H1 (cell line): ENCODE measurements around the gene ESYT1. TPM values are rescaled to one million over a fixed set of nuclear protein-coding genes. Genes with fewer than 3 reads are reported as not detected.

Experiments
- BCL11A ChIP-seq, 2 experiments: IDR thresholded peaks; one replicate each; pipeline ENCODE4 v1.6.1; 2011; ENCODE audit warnings: low read depth in 2 of 2, low read length in 2 of 2, mild to moderate bottlenecking in 2 of 2
- CHD1 ChIP-seq: IDR thresholded peaks from 2 replicates; pipeline ENCODE4 v1.6.1; 2012; ENCODE audit warnings: low read depth, low read length, improper control_type of control experiment
- MAFK ChIP-seq: IDR thresholded peaks from 2 replicates; pipeline ENCODE4 v1.6.1; 2012; ENCODE audit warnings: low read depth, mild to moderate bottlenecking, improper control_type of control experiment, low read length
- NANOG ChIP-seq: IDR thresholded peaks from 2 replicates; pipeline ENCODE4 v1.6.1; 2011; ENCODE audit warnings: low read length, low read depth, mild to moderate bottlenecking, inconsistent platforms; ENCODE audit not compliant: insufficient read depth, poor library complexity, severe bottlenecking
- RAD21 ChIP-seq, 2 experiments: IDR thresholded peaks in 1 of 2; conservative IDR thresholded peaks in 1 of 2; 2 replicates each; pipeline ENCODE4 v1.6.1; 2011; ENCODE audit warnings: low read depth in 2 of 2, low read length in 2 of 2, improper control_type of control experiment in 1 of 2, inconsistent platforms in 1 of 2, mild to moderate bottlenecking in 1 of 2, moderate library complexity in 1 of 2
- SUZ12 ChIP-seq: fragments of 200-600 bp; sonication (generic); IDR thresholded peaks from 2 replicates; pipeline ENCODE4 v1.6.1; 2012; ENCODE audit warnings: mild to moderate bottlenecking, inconsistent platforms, low read length, moderate library complexity, mixed read lengths
- TAF1 ChIP-seq: IDR thresholded peaks from 2 replicates; pipeline ENCODE4 v1.6.1; 2011; ENCODE audit warnings: mild to moderate bottlenecking, low read depth, low read length
- TBP ChIP-seq: IDR thresholded peaks from 2 replicates; pipeline ENCODE4 v1.6.1; 2011; ENCODE audit warnings: low read depth, low read length, improper control_type of control experiment
- polyA plus RNA-seq, 7 experiments: library from polyadenylated mRNA; depleted of rRNA in 3 of 7; stranded (reverse) in 5 of 7; unstranded in 2 of 7; fragments of >200 nt in 5 of 7; fragments of 200-250 nt in 2 of 7; gene quantifications; 1 replicate in 5 of 7; 2 replicates in 1 of 7; 4 replicates in 1 of 7; pipeline versions ENCODE4 v1.2.1 to v1.2.3, GENCODE V29; 2011 to 2013; ENCODE audit warnings: missing spikeins in 2 of 7, mixed read lengths in 2 of 7
- total RNA-seq: library from RNA; stranded (reverse); fragmentation: NEBNext Ultra II Directional; extraction: Animal tissue kit (Norgen Biotek cat#: 25700); gene quantifications from 2 replicates; pipeline ENCODE4 v1.2.1, GENCODE V29; 2021
- TF ChIP-seq, protein P1 (sequence below): fragments of 300-600 bp; sonication (generic); IDR thresholded peaks from 2 replicates; pipeline ENCODE4 v1.7.1; 2012; ENCODE audit warnings: low read length, moderate library complexity, mild to moderate bottlenecking, inconsistent platforms; ENCODE audit not compliant: insufficient replicate concordance

ESYT1 gene
- total and polyA plus RNA-seq, 2 of the 8 experiments (the other 6 are each of a cell fraction or from before 2014, with no cell fraction given), result 86.9 to 165 TPM

DNA sequence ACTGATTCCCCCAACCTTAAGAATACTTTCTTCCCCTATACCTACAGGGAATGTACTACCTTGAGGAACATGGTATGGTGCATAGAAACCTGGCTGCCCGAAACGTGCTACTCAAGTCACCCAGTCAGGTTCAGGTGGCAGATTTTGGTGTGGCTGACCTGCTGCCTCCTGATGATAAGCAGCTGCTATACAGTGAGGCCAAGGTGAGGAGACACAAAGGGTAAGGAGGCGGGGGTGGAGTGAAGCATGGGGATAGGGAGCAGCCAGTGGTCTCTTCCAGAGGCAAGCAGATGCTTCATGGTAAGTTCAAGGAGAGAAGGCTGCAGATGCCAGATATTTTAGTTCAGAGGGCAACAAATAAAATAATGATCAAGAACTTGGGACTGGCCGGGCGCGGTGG, 30.3 kb upstream of the ESYT1 start (continued):
- TF ChIP-seq, protein P1, sequence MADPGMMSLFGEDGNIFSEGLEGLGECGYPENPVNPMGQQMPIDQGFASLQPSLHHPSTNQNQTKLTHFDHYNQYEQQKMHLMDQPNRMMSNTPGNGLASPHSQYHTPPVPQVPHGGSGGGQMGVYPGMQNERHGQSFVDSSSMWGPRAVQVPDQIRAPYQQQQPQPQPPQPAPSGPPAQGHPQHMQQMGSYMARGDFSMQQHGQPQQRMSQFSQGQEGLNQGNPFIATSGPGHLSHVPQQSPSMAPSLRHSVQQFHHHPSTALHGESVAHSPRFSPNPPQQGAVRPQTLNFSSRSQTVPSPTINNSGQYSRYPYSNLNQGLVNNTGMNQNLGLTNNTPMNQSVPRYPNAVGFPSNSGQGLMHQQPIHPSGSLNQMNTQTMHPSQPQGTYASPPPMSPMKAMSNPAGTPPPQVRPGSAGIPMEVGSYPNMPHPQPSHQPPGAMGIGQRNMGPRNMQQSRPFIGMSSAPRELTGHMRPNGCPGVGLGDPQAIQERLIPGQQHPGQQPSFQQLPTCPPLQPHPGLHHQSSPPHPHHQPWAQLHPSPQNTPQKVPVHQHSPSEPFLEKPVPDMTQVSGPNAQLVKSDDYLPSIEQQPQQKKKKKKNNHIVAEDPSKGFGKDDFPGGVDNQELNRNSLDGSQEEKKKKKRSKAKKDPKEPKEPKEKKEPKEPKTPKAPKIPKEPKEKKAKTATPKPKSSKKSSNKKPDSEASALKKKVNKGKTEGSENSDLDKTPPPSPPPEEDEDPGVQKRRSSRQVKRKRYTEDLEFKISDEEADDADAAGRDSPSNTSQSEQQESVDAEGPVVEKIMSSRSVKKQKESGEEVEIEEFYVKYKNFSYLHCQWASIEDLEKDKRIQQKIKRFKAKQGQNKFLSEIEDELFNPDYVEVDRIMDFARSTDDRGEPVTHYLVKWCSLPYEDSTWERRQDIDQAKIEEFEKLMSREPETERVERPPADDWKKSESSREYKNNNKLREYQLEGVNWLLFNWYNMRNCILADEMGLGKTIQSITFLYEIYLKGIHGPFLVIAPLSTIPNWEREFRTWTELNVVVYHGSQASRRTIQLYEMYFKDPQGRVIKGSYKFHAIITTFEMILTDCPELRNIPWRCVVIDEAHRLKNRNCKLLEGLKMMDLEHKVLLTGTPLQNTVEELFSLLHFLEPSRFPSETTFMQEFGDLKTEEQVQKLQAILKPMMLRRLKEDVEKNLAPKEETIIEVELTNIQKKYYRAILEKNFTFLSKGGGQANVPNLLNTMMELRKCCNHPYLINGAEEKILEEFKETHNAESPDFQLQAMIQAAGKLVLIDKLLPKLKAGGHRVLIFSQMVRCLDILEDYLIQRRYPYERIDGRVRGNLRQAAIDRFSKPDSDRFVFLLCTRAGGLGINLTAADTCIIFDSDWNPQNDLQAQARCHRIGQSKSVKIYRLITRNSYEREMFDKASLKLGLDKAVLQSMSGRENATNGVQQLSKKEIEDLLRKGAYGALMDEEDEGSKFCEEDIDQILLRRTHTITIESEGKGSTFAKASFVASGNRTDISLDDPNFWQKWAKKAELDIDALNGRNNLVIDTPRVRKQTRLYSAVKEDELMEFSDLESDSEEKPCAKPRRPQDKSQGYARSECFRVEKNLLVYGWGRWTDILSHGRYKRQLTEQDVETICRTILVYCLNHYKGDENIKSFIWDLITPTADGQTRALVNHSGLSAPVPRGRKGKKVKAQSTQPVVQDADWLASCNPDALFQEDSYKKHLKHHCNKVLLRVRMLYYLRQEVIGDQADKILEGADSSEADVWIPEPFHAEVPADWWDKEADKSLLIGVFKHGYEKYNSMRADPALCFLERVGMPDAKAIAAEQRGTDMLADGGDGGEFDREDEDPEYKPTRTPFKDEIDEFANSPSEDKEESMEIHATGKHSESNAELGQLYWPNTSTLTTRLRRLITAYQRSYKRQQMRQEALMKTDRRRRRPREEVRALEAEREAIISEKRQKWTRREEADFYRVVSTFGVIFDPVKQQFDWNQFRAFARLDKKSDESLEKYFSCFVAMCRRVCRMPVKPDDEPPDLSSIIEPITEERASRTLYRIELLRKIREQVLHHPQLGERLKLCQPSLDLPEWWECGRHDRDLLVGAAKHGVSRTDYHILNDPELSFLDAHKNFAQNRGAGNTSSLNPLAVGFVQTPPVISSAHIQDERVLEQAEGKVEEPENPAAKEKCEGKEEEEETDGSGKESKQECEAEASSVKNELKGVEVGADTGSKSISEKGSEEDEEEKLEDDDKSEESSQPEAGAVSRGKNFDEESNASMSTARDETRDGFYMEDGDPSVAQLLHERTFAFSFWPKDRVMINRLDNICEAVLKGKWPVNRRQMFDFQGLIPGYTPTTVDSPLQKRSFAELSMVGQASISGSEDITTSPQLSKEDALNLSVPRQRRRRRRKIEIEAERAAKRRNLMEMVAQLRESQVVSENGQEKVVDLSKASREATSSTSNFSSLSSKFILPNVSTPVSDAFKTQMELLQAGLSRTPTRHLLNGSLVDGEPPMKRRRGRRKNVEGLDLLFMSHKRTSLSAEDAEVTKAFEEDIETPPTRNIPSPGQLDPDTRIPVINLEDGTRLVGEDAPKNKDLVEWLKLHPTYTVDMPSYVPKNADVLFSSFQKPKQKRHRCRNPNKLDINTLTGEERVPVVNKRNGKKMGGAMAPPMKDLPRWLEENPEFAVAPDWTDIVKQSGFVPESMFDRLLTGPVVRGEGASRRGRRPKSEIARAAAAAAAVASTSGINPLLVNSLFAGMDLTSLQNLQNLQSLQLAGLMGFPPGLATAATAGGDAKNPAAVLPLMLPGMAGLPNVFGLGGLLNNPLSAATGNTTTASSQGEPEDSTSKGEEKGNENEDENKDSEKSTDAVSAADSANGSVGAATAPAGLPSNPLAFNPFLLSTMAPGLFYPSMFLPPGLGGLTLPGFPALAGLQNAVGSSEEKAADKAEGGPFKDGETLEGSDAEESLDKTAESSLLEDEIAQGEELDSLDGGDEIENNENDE, result no peak
- TF ChIP-seq RAD21 (IDR thresholded peaks at IDR 0.05 in 1 of 2, conservative IDR thresholded peaks at IDR 0.05 in 1 of 2; ENCODE audit: low read depth in 2 of 2, low read length in 2 of 2), result no peak
- no peak for TF ChIP-seq BCL11A (IDR thresholded peaks at IDR 0.05; ENCODE audit: low read depth in 2 of 2, low read length in 2 of 2)
- TF ChIP-seq TAF1, result no peak
- no peak for TF ChIP-seq MAFK
- no peak for TF ChIP-seq TBP
- TF ChIP-seq NANOG, result no peak
- no peak for TF ChIP-seq SUZ12
- no peak for TF ChIP-seq CHD1
- TF ChIP-seq, all 59 proteins: peak for 0
